BLaER1 treated with 17β-estradiol and CSF1 and Interleukin-3, amounts not matched to agents 10 nM and 100 nM (cell line): ENCODE measurements around the gene GGNBP2.

Experiments used
- H3K27ac ChIP-seq, 11 experiments: shearing (Covaris generic); formaldehyde crosslinking; 2 replicates each; pipeline ENCODE4 v1.8.1; 2022
- H3K27me3 ChIP-seq, 11 experiments: shearing (Covaris generic); formaldehyde crosslinking; 2 replicates each; pipeline ENCODE4 v1.8.1; 2022
- H3K36me3 ChIP-seq, 11 experiments: shearing (Covaris generic); formaldehyde crosslinking; 2 replicates each; pipeline ENCODE4 v1.8.1; 2022
- H3K4me1 ChIP-seq, 10 experiments: shearing (Covaris generic); formaldehyde crosslinking; 2 replicates each; pipeline ENCODE4 v1.8.1; 2022
- H3K4me2 ChIP-seq, 11 experiments: shearing (Covaris generic); formaldehyde crosslinking; 2 replicates each; pipeline ENCODE4 v1.8.1; 2022
- H3K4me3 ChIP-seq, 10 experiments: shearing (Covaris generic); formaldehyde crosslinking; 2 replicates each; pipeline ENCODE4 v1.8.1; 2022
- H3K9ac ChIP-seq, 11 experiments: shearing (Covaris generic); formaldehyde crosslinking; 2 replicates each; pipeline ENCODE4 v1.8.1; 2022
- H3K9me3 ChIP-seq, 11 experiments: shearing (Covaris generic); formaldehyde crosslinking; replicated peaks in 1 of 11; 2 replicates each; pipeline ENCODE4 v1.8.1; 2022
- H4K20me1 ChIP-seq, 11 experiments: shearing (Covaris generic); formaldehyde crosslinking; 2 replicates each; pipeline ENCODE4 v1.8.1; 2022
- Cebpa-rat ChIP-seq, 11 experiments: shearing (Covaris generic); IDR thresholded peaks; 2 replicates each; pipeline ENCODE4 v1.8.1; 2022

GGNBP2 gene

GRCh38 chr17:36527621-36528250 is 17.0 kb upstream of the GGNBP2 start:
- Histone ChIP-seq H3K9ac (no peak overlapping the region; a peak in 1 of 22 replicates), H3K4me2 (no peak overlapping the region), H3K27me3 (no peaks in the 10 kb centered on the region), H3K36me3 (peaks cover 64 to 100% (median 97%) of the 10 kb centered on the region in 11 experiments), H3K4me3 (no peak overlapping the region), H4K20me1 (peaks cover 0 to 57% (median 21%) of the 10 kb centered on the region in 11 experiments; a peak in 14 of 22 replicates), H3K9me3 (no peaks in the 10 kb centered on the region), H3K27ac (no peak overlapping the region), H3K4me1 (peaks cover 0 to 24% (median 11%) of the 10 kb centered on the region in 10 experiments; a peak in 14 of 20 replicates)
- TF ChIP-seq Cebpa-rat (IDR thresholded peaks at IDR 0.05), result no peak

- H3K4me1 ChIP-seq, result peaks cover 11 to 35% (median 20%) of the 10 kb centered on the region in 10 experiments
- peaks cover 62 to 98% (median 93%) of the 10 kb centered on the region in 11 experiments for H3K36me3 ChIP-seq
- H3K27ac ChIP-seq, result no peak overlapping the region
- H3K9ac ChIP-seq, result peak overlapping the region in 1 of 11 experiments; percentile 6; a peak in 2 of 22 replicates
- TF ChIP-seq Cebpa-rat (IDR thresholded peaks at IDR 0.05), result no peak
- H3K4me2 ChIP-seq, result peak overlapping the region in 7 of 11 experiments; percentile 5 to 64 (median 58); a peak in 11 of 22 replicates
- H3K9me3 ChIP-seq, result no peaks in the 10 kb centered on the region
- H4K20me1 ChIP-seq, result peaks cover 0 to 61% (median 17%) of the 10 kb centered on the region in 11 experiments; a peak in 14 of 22 replicates
- H3K27me3 ChIP-seq, result no peaks in the 10 kb centered on the region
- H3K4me3 ChIP-seq, result no peak overlapping the region
Observed at GRCh38 chr17:36529121-36529520, 15.6 kb upstream of the GGNBP2 start.

GRCh38 chr17:36532435-36532975 is 12.2 kb upstream of the GGNBP2 start:
- peak overlapping the region in 6 of 11 experiments; percentile 92 to 97 (median 94); a peak in 6 of 22 replicates for H3K4me2 ChIP-seq

GRCh38 chr17:36533935-36534839 is 10.5 kb upstream of the GGNBP2 start:
- Histone ChIP-seq H3K27ac (peak overlapping the region; percentile 86 to 100 (median 98)), H3K9me3 (no peaks in the 10 kb centered on the region), H3K4me2 (peak overlapping the region; percentile 82 to 97 (median 94)), H3K36me3 (peaks cover 39 to 77% (median 68%) of the 10 kb centered on the region in 11 experiments), H3K27me3 (no peaks in the 10 kb centered on the region), H3K4me3 (peak overlapping the region; percentile 60 to 90 (median 76)), H3K4me1 (peaks cover 19 to 37% (median 32%) of the 10 kb centered on the region in 10 experiments), H4K20me1 (peaks cover 0 to 20% (median 9%) of the 10 kb centered on the region in 11 experiments; a peak in 12 of 22 replicates), H3K9ac (peak overlapping the region; percentile 87 to 98 (median 95))
- TF ChIP-seq Cebpa-rat (IDR thresholded peaks at IDR 0.05), result no peak

More at GRCh38 chr17:36532435-36532975, 12.2 kb upstream of the GGNBP2 start:
- no peaks in the 10 kb centered on the region for H3K27me3 ChIP-seq
- H3K36me3 ChIP-seq, result peaks cover 36 to 77% (median 70%) of the 10 kb centered on the region in 11 experiments
- no peak for TF ChIP-seq Cebpa-rat (IDR thresholded peaks at IDR 0.05)
- peaks cover 0 to 37% (median 17%) of the 10 kb centered on the region in 11 experiments; a peak in 14 of 22 replicates for H4K20me1 ChIP-seq
- H3K4me1 ChIP-seq, result peaks cover 23 to 47% (median 35%) of the 10 kb centered on the region in 10 experiments
- H3K9me3 ChIP-seq, result no peaks in the 10 kb centered on the region
- peak overlapping the region in 4 of 11 experiments; percentile 4 to 31 (median 18); a peak in 1 of 22 replicates for H3K9ac ChIP-seq
- H3K27ac ChIP-seq, result no peak overlapping the region
- H3K4me3 ChIP-seq, result no peak overlapping the region

GRCh38 chr17:36534840-36535668 is 9.7 kb upstream of the GGNBP2 start, which contains the start of the genes MYO19 and PIGW:
Gene MYO19, minus strand, starts transcription at chr17:36534868. Its CDS starts 2,330 bp downstream, at chr17:36532538.
Gene PIGW, plus strand, starts transcription at chr17:36534987. Its CDS starts 2,115 bp downstream, at chr17:36537102.
- Histone ChIP-seq H3K9ac (peak within 1 kb of the TSS; percentile 87 to 98 (median 95)), H4K20me1 (peaks cover 0 to 15% (median under 1%) of the 10 kb centered on the region in 11 experiments; a peak in 5 of 22 replicates), H3K27me3 (no peaks in the 10 kb centered on the region), H3K4me3 (peak within 1 kb of the TSS; percentile 60 to 90 (median 76)), H3K4me2 (peak within 1 kb of the TSS; percentile 82 to 97 (median 94)), H3K9me3 (no peaks in the 10 kb centered on the region), H3K4me1 (peaks cover 16 to 36% (median 27%) of the 10 kb centered on the region in 10 experiments), H3K27ac (peak within 1 kb of the TSS; percentile 86 to 100 (median 98)), H3K36me3 (peaks cover 42 to 77% (median 69%) of the 10 kb centered on the region in 11 experiments)
- no peak for TF ChIP-seq Cebpa-rat (IDR thresholded peaks at IDR 0.05)

- Histone ChIP-seq H3K4me1 (peaks cover 16 to 36% (median 27%) of the 10 kb centered on the region in 10 experiments), H3K4me2 (peak overlapping the region; percentile 82 to 97 (median 94)), H3K9ac (peak overlapping the region; percentile 87 to 98 (median 95)), H3K36me3 (peaks cover 48 to 77% (median 64%) of the 10 kb centered on the region in 11 experiments), H3K4me3 (peak overlapping the region; percentile 60 to 90 (median 76)), H3K9me3 (no peaks in the 10 kb centered on the region), H3K27ac (peak overlapping the region; percentile 86 to 100 (median 98); a peak in 21 of 22 replicates), H4K20me1 (peaks cover 0 to 15% (median 0%) of the 10 kb centered on the region in 11 experiments; a peak in 4 of 22 replicates), H3K27me3 (no peaks in the 10 kb centered on the region)
- TF ChIP-seq Cebpa-rat (IDR thresholded peaks at IDR 0.05), result no peak
Observed at GRCh38 chr17:36535669-36536081, 9.0 kb upstream of the GGNBP2 start.

GRCh38 chr17:36540696-36541095 is 4.0 kb upstream of the GGNBP2 start:
- H3K27ac ChIP-seq, result no peak overlapping the region

More at GRCh38 chr17:36540696-36541095, 4.0 kb upstream of the GGNBP2 start:
- no peak for TF ChIP-seq Cebpa-rat (IDR thresholded peaks at IDR 0.05)
- Histone ChIP-seq H3K27me3 (no peaks in the 10 kb centered on the region), H3K4me3 (no peak overlapping the region), H3K4me1 (peaks cover 17 to 26% (median 19%) of the 10 kb centered on the region in 10 experiments), H3K4me2 (no peak overlapping the region), H3K9ac (no peak overlapping the region), H3K36me3 (peaks cover 24 to 49% (median 35%) of the 10 kb centered on the region in 11 experiments), H3K9me3 (no peaks in the 10 kb centered on the region), H4K20me1 (peaks cover 1 to 3% (median 2%) of the 10 kb centered on the region in 11 experiments; a peak in 14 of 22 replicates)
